ENCODE data around the gene ACVR2A. TPM values are rescaled to one million over a fixed set of nuclear protein-coding genes. Genes with fewer than 3 reads are reported as not detected.

ACVR2A gene
- total RNA-seq, 1 experiment from 2014 or later: 17.9 TPM

- CTCF ChIA-PET: no interaction called here
- Histone ChIP-seq H3K27ac (ENCODE audit: low read depth, low read length, poor library complexity, severe bottlenecking) (no peak overlapping the region), H3K4me1 (ENCODE audit: insufficient read depth, low read length, poor library complexity, severe bottlenecking) (peaks cover 17% of the 10 kb centered on the region), H3K36me3 (ENCODE audit: insufficient read depth, low read length, poor library complexity, severe bottlenecking) (peaks cover 5% of the 10 kb centered on the region), H3K9me3 (ENCODE audit: low read depth, low read length, poor library complexity, severe bottlenecking) (no peaks in the 10 kb centered on the region), H3K27me3 (replicated peaks; ENCODE audit: insufficient read depth, low read depth, low read length, poor library complexity) (no peaks in the 10 kb centered on the region), H3K4me3 (ENCODE audit: low read depth, low read length, poor library complexity, severe bottlenecking) (no peak overlapping the region)
- no peak for DNase-seq (ENCODE audit: low spot score)
- TF ChIP-seq CTCF (conservative IDR thresholded peaks at IDR 0.05; ENCODE audit: low read depth, low read length) (no peak), EZH2 (IDR thresholded peaks at IDR 0.05; ENCODE audit: borderline replicate concordance, low read depth, low read length, poor library complexity, severe bottlenecking) (no peak)
- no TSS peak for BruUV-seq (replicated peaks)
- intact Hi-C loops (cut with micrococcal nuclease; ENCODE audit: unreplicated experiment): no loop called here
- POLR2A ChIA-PET (ENCODE audit: low non-redundant PET): no interaction called here
Observed at GRCh38 chr2:147917161-147917560, 72.3 kb downstream of the ACVR2A start.

DNA sequence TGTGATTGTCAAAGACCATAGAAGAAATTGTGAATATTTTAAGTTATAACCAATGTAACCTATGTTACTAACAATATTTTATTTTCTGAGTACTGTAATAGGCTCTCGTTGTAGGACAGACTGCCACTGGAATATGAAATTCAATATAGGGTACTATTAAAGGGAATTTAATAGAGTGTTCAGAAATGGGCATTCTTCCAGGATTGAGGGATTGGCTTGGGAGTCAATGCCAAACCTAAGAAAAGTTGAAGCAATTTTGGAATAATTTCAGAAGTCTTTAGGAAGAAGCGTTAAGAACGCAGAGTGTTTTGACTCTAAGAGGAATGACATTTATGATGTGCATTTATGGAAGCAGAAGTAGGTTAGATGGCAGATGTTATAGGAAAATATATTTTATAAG lies 79.0 kb downstream of the ACVR2A start:
- Histone ChIP-seq H3K4me1 (ENCODE audit: insufficient read depth, low read length, poor library complexity, severe bottlenecking) (peaks cover 36% of the 10 kb centered on the region), H3K4me3 (ENCODE audit: low read depth, low read length, poor library complexity, severe bottlenecking) (no peak overlapping the region), H3K27ac (ENCODE audit: low read depth, low read length, poor library complexity, severe bottlenecking) (no peak overlapping the region), H3K36me3 (ENCODE audit: insufficient read depth, low read length, poor library complexity, severe bottlenecking) (peaks cover 4% of the 10 kb centered on the region), H3K9me3 (ENCODE audit: low read depth, low read length, poor library complexity, severe bottlenecking) (no peaks in the 10 kb centered on the region), H3K27me3 (replicated peaks; ENCODE audit: insufficient read depth, low read depth, low read length, poor library complexity) (no peaks in the 10 kb centered on the region)
- ChIA-PET CTCF (no interaction called here), POLR2A (ENCODE audit: low non-redundant PET) (no interaction called here)
- TF ChIP-seq CTCF (conservative IDR thresholded peaks at IDR 0.05; ENCODE audit: low read depth, low read length) (no peak), EZH2 (IDR thresholded peaks at IDR 0.05; ENCODE audit: borderline replicate concordance, low read depth, low read length, poor library complexity, severe bottlenecking) (no peak)
- intact Hi-C loops (cut with micrococcal nuclease; ENCODE audit: unreplicated experiment): no loop called here
- no peak for DNase-seq (ENCODE audit: low spot score)
- no TSS peak for BruUV-seq (replicated peaks)

DNA sequence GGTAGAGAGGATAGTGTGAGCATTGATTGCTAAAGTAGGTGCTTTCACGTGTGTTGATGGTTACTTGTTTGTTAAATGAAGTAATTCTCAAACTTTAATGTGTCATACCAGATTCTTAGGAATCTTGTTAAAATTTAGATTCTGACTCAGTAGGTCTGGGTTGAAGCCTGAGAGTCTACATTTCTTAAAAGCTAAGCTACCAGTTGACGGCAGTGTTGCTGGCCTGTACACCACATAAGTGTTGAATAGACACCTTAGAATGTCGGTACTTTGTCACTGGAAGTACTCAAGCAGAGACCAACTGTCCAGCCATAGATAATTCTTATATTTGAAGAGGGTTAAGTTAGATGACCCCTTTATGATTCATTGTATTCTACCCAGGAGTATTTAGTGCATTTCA lies 79.8 kb downstream of the ACVR2A start:
- no peak overlapping the region for H3K4me3 ChIP-seq (ENCODE audit: low read depth, low read length, poor library complexity, severe bottlenecking)
- no peak for TF ChIP-seq EZH2 (IDR thresholded peaks at IDR 0.05; ENCODE audit: borderline replicate concordance, low read depth, low read length, poor library complexity, severe bottlenecking)
- no peak for TF ChIP-seq CTCF (conservative IDR thresholded peaks at IDR 0.05; ENCODE audit: low read depth, low read length)
- no peak for DNase-seq (ENCODE audit: low spot score)
- ChIA-PET CTCF (no interaction called here), POLR2A (ENCODE audit: low non-redundant PET) (no interaction called here)
- H3K27ac ChIP-seq (ENCODE audit: low read depth, low read length, poor library complexity, severe bottlenecking): no peak overlapping the region
- intact Hi-C loops (cut with micrococcal nuclease; ENCODE audit: unreplicated experiment): no loop called here
- no peaks in the 10 kb centered on the region for H3K9me3 ChIP-seq (ENCODE audit: low read depth, low read length, poor library complexity, severe bottlenecking)
- no TSS peak for BruUV-seq (replicated peaks)
- H3K36me3 ChIP-seq (ENCODE audit: insufficient read depth, low read length, poor library complexity, severe bottlenecking): peaks cover 4% of the 10 kb centered on the region
- no peaks in the 10 kb centered on the region for H3K27me3 ChIP-seq (replicated peaks; ENCODE audit: insufficient read depth, low read depth, low read length, poor library complexity)
- peaks cover 36% of the 10 kb centered on the region for H3K4me1 ChIP-seq (ENCODE audit: insufficient read depth, low read length, poor library complexity, severe bottlenecking)

Measured in A673 (cell line).